HG03280 (cell line): ENCODE measurements around the gene PLOD2.

Source experiments
- ATAC-seq: cut with Tn5 transposase; IDR thresholded peaks from one replicate; pipeline ENCODE4 v1.9.1; 2021; ENCODE audit warnings: mild to moderate bottlenecking, moderate library complexity; ENCODE audit not compliant: unreplicated experiment

The PLOD2 gene

GRCh38 chr3:146102885-146103284 is 58.1 kb downstream of the PLOD2 start:
- ATAC-seq: no peak

GRCh38 chr3:146101538-146101937 is 59.4 kb downstream of the PLOD2 start:
- no peak for ATAC-seq

- ATAC-seq: no peak
Observed at GRCh38 chr3:146100825-146101444, 60.0 kb downstream of the PLOD2 start.

- no peak for ATAC-seq
Observed at GRCh38 chr3:146100180-146100579, 60.8 kb downstream of the PLOD2 start.

GRCh38 chr3:146099316-146099715 is 61.7 kb downstream of the PLOD2 start:
- no peak for ATAC-seq

GRCh38 chr3:146093896-146094295 is 67.1 kb downstream of the PLOD2 start:
- ATAC-seq: no peak

- ATAC-seq: no peak
Observed at GRCh38 chr3:146092230-146092629, 68.8 kb downstream of the PLOD2 start.

- ATAC-seq: no peak
Observed at GRCh38 chr3:146091397-146091796, 69.6 kb downstream of the PLOD2 start.

GRCh38 chr3:146090521-146090920 is 70.5 kb downstream of the PLOD2 start:
- no peak for ATAC-seq

- ATAC-seq: no peak
Observed at GRCh38 chr3:146088840-146089239, 72.1 kb downstream of the PLOD2 start.

- no peak for ATAC-seq
Observed at GRCh38 chr3:146087116-146087515, 73.9 kb downstream of the PLOD2 start.

GRCh38 chr3:146086211-146086610 is 74.8 kb downstream of the PLOD2 start:
- no peak for ATAC-seq

- no peak for ATAC-seq
Observed at GRCh38 chr3:146085678-146086077, 75.3 kb downstream of the PLOD2 start.

GRCh38 chr3:146080578-146080977 is 80.4 kb downstream of the PLOD2 start:
- no peak for ATAC-seq

GRCh38 chr3:146078031-146078430 is 83.0 kb downstream of the PLOD2 start:
- no peak for ATAC-seq

GRCh38 chr3:146077181-146077580 is 83.8 kb downstream of the PLOD2 start:
- no peak for ATAC-seq

GRCh38 chr3:146072824-146073223 is 88.2 kb downstream of the PLOD2 start:
- ATAC-seq: no peak

GRCh38 chr3:146072061-146072460 is 88.9 kb downstream of the PLOD2 start:
- ATAC-seq: no peak

- ATAC-seq: no peak
Observed at GRCh38 chr3:146071632-146072031, 89.4 kb downstream of the PLOD2 start.

GRCh38 chr3:146067048-146067447 is 93.9 kb downstream of the PLOD2 start:
- no peak for ATAC-seq

- ATAC-seq: no peak
Observed at GRCh38 chr3:146065573-146066006, 95.4 kb downstream of the PLOD2 start.

GRCh38 chr3:146058241-146058640 is 102.7 kb downstream of the PLOD2 start:
- no peak for ATAC-seq

GRCh38 chr3:146052791-146053310 is 108.1 kb downstream of the PLOD2 start:
- no peak for ATAC-seq
